G401.6 (cell line): Measurements from ENCODE around the gene MTX3.

ENCODE experiments used
- FAIRE-seq: peaks from 2 replicates; lab custom pipeline; 2012; peaks lifted over from hg19 to GRCh38; lab: Jason Lieb, UNC

Gene MTX3

GRCh38 chr5:79982136-79982535 is 8.9 kb downstream of the MTX3 start:
- no peak for FAIRE-seq

- no peak for FAIRE-seq
Observed at GRCh38 chr5:79976759-79977515, 14.1 kb downstream of the MTX3 start.

GRCh38 chr5:79975422-79975821 is 15.6 kb downstream of the MTX3 start:
- FAIRE-seq, result no peak

- no peak for FAIRE-seq
Observed at GRCh38 chr5:79974886-79975285, 16.2 kb downstream of the MTX3 start.

DNA sequence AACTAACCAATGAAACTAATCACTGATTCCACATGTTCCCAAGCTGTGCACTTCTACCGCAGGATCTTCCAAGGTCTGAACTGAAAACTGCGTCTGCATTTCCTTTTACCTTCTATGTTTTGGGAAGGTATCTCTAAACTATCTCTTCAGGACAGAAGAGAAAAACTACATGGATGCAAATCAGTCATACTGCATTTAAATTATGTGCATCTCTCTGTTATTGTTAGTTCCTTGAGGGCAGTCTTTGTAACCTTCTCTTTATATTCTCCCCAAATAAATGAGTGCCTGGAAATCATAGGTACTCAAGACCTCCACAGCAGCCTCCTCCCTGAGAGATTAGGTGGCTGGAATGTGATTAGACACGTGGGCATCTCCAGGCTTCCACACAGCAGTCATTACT is 17.1 kb downstream of the MTX3 start:
- no peak for FAIRE-seq

GRCh38 chr5:79973511-79973910 is 17.6 kb downstream of the MTX3 start:
- FAIRE-seq, result no peak

GRCh38 chr5:79971156-79971555 is 19.9 kb downstream of the MTX3 start:
- no peak for FAIRE-seq

DNA sequence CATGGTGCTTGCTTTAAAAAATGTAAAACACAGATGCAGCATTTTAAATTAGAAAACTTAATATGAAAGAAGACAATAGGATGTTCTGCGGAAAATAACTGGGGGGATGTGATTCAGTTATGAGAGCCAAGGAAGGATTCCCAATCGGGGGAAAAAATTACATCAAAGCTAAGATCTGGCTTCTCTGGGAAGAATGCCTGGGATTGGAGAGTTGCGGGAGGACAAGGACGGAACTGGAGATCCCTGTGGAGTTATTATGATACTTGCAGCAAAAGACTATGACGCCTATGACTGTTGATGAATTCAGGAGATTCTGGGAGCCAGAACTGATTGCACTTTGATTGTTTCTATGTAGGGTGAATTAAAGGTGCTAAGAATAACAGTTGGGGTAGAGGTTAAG is 24.6 kb downstream of the MTX3 start:
- FAIRE-seq, result no peak

DNA sequence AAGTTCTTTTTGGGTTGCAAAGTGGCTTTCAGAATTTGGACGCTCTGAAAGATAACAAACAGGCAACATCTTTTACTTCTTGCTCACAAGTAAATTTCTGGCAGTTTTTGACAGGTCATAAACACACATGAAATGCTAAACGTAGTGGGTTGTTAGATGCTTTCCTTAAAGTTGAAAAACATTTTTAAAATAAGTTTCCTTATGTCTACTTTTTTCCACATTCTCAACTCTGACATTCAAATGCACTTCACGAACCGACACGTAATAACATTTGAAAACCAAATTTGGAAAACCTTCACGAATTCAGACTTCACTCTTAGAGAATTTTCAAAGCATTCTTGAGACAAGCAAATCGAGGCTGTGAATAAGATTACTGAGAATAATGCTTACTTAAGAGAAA is 26.9 kb downstream of the MTX3 start:
- peak; percentile 21 for FAIRE-seq

DNA sequence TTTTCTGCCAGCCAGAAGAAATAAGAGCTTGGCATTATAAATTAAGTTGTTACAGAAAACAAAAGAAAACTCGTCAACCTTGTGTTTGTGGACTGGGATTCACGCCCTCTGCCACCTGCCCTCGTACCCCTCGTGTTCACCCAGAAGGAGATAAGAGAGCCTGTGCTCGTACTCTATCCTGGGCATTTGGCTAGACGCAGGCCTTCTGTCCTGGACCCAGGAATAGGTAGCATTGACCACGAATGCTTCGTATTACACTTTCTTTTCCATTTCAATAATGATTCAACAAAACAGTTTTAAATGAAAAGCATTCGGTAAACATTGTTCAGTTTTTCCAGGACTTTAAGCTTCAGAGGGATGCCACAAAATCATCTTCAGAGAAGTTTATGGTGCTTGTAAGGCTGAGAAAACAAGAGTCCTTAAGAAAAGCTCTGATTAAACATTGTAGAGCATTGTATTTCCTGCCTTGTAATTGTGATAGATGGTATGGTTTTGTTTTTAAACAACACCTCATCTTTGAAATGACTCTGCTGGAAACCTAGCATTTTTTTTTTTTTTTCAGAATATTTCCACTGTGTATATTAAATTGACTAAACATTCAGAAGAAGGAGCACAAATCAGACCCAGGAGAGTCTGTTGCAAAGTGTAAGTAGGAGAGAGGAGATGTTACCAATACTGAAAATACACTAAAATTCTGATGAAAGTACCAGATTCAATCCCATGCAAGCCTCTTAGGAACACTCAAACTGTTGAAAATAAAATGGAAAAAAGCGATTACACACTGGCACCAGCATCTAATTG is 27.6 kb downstream of the MTX3 start:
- no peak for FAIRE-seq

- no peak for FAIRE-seq
Observed at GRCh38 chr5:79962575-79963222, 28.4 kb downstream of the MTX3 start.

- FAIRE-seq, result no peak
Observed at GRCh38 chr5:79961716-79962574, 29.1 kb downstream of the MTX3 start.

- no peak for FAIRE-seq
Observed at GRCh38 chr5:79959407-79959806, 31.7 kb downstream of the MTX3 start.

DNA sequence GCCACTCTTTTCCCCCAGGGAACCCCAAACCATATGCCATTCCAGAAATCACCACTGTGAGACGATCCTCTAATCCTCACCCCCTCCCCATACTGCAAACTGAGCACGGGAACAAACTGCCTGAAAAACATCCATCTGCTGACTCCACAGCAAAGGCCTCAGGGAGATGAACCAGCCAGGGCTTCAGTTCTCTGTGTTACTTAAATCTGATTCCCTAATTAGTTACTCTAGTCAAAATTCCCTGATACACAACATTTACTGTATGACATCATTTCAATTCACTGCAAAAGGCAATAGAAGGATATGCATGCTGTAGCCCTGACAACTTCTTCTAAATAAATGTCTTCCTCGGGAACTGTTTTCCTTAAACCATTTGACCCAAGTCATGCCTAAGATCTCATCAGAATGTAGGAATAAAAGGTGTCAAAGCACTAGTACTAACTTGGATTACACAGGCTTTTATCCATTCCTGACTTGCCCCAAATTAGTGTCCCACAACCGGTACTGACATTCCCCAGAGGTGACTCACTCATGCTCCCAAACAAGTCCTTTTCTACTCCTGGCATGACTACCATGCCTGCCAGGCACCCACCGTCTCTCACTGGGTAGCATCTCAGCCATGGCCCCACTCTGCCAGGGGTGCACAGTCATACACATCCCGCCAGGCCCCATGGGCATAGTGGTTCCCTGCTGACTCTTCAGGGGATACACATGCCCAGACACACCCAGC is 35.0 kb downstream of the MTX3 start:
- no peak for FAIRE-seq

- no peak for FAIRE-seq
Observed at GRCh38 chr5:79955356-79955895, 35.6 kb downstream of the MTX3 start.

DNA sequence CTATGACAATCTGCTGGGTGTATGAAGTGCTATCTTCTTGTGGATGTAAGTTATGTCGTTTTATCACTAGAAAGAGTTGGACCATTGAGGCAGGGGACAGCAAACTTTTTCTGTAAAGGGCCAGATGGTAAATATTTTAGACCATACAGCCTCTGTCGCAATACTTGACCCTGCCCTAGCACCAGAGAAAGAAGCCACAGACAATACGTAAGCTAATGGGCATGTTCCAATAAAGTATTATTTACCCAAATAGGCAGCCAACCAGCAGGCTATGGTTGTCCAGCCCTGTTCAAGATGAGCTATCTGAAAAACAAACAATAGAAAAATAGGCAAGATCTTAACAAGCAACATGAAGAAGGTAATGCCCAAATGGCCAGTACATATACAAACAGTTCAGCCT is 36.4 kb downstream of the MTX3 start:
- no peak for FAIRE-seq

GRCh38 chr5:79947567-79947966 is 43.5 kb downstream of the MTX3 start:
- no peak for FAIRE-seq

- FAIRE-seq, result no peak
Observed at GRCh38 chr5:79938468-79938867, 52.6 kb downstream of the MTX3 start.

GRCh38 chr5:79936646-79937216 is 54.3 kb downstream of the MTX3 start:
- no peak for FAIRE-seq

DNA sequence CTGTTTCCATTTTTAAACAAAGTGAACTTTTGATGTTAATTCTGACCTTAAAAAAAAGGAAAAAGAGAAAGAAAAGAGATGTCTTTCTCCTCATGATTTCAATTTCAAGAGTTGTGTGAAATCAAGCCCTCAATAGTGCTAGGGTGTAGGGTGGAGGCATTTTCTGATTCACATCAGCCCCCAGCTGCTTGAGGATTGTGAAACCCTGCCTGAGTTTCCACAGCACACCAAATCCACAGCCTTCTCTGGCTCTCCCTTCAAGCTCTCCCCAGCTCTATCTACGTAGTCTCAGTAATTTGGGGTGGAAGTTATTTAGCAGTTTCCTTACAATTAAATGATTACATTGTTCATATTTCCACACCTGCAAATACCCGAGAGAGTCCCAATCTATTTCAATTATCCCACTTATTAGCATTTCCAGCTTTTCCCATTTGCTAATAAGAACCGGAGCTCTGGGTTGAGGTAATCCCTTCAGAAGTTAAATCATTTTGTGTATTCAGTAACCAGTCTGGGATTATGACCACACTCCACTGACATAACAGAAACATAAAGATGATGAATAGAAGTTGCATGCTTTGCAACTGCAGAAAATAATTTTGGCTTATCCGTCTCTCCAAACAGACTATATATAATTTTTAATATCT is 54.9 kb downstream of the MTX3 start:
- no peak for FAIRE-seq
